CD14-positive monocyte (primary cell): ENCODE measurements around the gene HIVEP3. TPM values are rescaled to one million over a fixed set of nuclear protein-coding genes. Genes with fewer than 3 reads are reported as not detected.

ENCODE experiments used
- DNase-seq, 3 donors: peaks; one replicate each; pipeline ENCODE4 v3.0.0-alpha.2; 2011 to 2022
- H2AFZ ChIP-seq: 2 replicates; pipeline ENCODE4 v1.6.0; 2012; ENCODE audit warnings: mild to moderate bottlenecking, low read depth, low read length, inconsistent platforms; ENCODE audit not compliant: insufficient read depth, poor library complexity, severe bottlenecking
- H3K27ac ChIP-seq, 2 donors: 1 replicate in 1 of 2; 2 replicates in 1 of 2; pipeline ENCODE4 v1.5.1; 2012 to 2013; ENCODE audit warnings: low read length in 2 of 2, control low read depth in 1 of 2, inconsistent platforms in 1 of 2, low read depth in 1 of 2, mild to moderate bottlenecking in 1 of 2
- H3K27me3 ChIP-seq, 2 donors: one replicate each; pipeline versions ENCODE4 v1.6.0 to v1.6.1; 2011 to 2013; ENCODE audit warnings: low read length in 2 of 2; ENCODE audit not compliant: control insufficient read depth in 2 of 2, insufficient read depth in 2 of 2
- H3K36me3 ChIP-seq, 2 donors: replicated peaks in 1 of 2; 1 replicate in 1 of 2; 2 replicates in 1 of 2; pipeline versions ENCODE4 v1.5.1 to v1.6.1; 2012 to 2013; ENCODE audit warnings: low read length in 2 of 2, control low read depth in 1 of 2, inconsistent platforms in 1 of 2, mild to moderate bottlenecking in 1 of 2; ENCODE audit not compliant: insufficient read depth in 2 of 2, control insufficient read depth in 1 of 2
- H3K4me1 ChIP-seq, 2 donors: 1 replicate in 1 of 2; 2 replicates in 1 of 2; pipeline versions ENCODE4 v1.5.1 to v1.6.1; 2012 to 2013; ENCODE audit warnings: low read length in 2 of 2, control low read depth in 1 of 2, inconsistent platforms in 1 of 2, mild to moderate bottlenecking in 1 of 2, moderate library complexity in 1 of 2; ENCODE audit not compliant: insufficient read depth in 2 of 2, control insufficient read depth in 1 of 2
- H3K4me2 ChIP-seq: replicated peaks from 2 replicates; pipeline ENCODE3; 2012; ENCODE audit warnings: low read length, moderate library complexity, mild to moderate bottlenecking; ENCODE audit not compliant: poor library complexity, severe bottlenecking; ENCODE audit errors: extremely low read depth
- H3K4me3 ChIP-seq, 3 experiments: fragments of 200-600 bp in 1 of 3; sonication (generic) in 1 of 3; replicated peaks in 1 of 3; 1 replicate in 2 of 3; 2 replicates in 1 of 3; pipeline ENCODE4 v1.5.1; 2011 to 2013; ENCODE audit warnings: low read length in 3 of 3, mild to moderate bottlenecking in 3 of 3, control low read depth in 2 of 3, low read depth in 2 of 3, inconsistent platforms in 1 of 3, moderate library complexity in 1 of 3
- H3K79me2 ChIP-seq: 2 replicates; pipeline ENCODE4 v1.6.0; 2012; ENCODE audit warnings: mild to moderate bottlenecking, control low read depth, inconsistent platforms, low read length, moderate library complexity; ENCODE audit not compliant: insufficient read depth
- H3K9ac ChIP-seq: 2 replicates; pipeline ENCODE4 v1.6.0; 2017; ENCODE audit warnings: low read length, mild to moderate bottlenecking; ENCODE audit not compliant: insufficient read depth, poor library complexity, severe bottlenecking
- H3K9me3 ChIP-seq, 2 donors: replicated peaks in 1 of 2; 1 replicate in 1 of 2; 2 replicates in 1 of 2; pipeline versions ENCODE4 v1.5.1 to v1.6.1; 2012 to 2013; ENCODE audit warnings: low read length in 2 of 2, control low read depth in 1 of 2; ENCODE audit not compliant: control insufficient read depth in 1 of 2, insufficient read depth in 1 of 2
- H4K20me1 ChIP-seq: 2 replicates; pipeline ENCODE4 v1.6.0; 2012; ENCODE audit warnings: mild to moderate bottlenecking, low read length, control low read depth, moderate library complexity; ENCODE audit not compliant: insufficient read depth
- H3K27ac Mint-ChIP-seq, 7 donors: one replicate each; pipeline ENCODE4 v1.8.0; 2020; ENCODE audit warnings: mild to moderate bottlenecking in 7 of 7, mixed read lengths in 7 of 7, moderate library complexity in 6 of 7, inconsistent platforms in 2 of 7
- H3K27me3 Mint-ChIP-seq, 3 donors: one replicate each; pipeline ENCODE4 v1.8.0; 2021 to 2022; ENCODE audit warnings: low read depth in 3 of 3, mild to moderate bottlenecking in 3 of 3, mixed read lengths in 3 of 3, moderate library complexity in 3 of 3, inconsistent platforms in 1 of 3
- H3K36me3 Mint-ChIP-seq, 2 donors: one replicate each; pipeline ENCODE4 v1.8.0; 2020; ENCODE audit warnings: mixed read lengths in 2 of 2, inconsistent platforms in 1 of 2, mild to moderate bottlenecking in 1 of 2
- H3K4me1 Mint-ChIP-seq: one replicate; pipeline ENCODE4 v1.8.0; 2020; ENCODE audit warnings: mild to moderate bottlenecking, mixed read lengths
- H3K4me3 Mint-ChIP-seq, 2 donors: one replicate each; pipeline ENCODE4 v1.8.0; 2020; ENCODE audit warnings: mild to moderate bottlenecking in 2 of 2, mixed read lengths in 2 of 2, moderate library complexity in 1 of 2
- H3K9me3 Mint-ChIP-seq, 7 donors: one replicate each; pipeline ENCODE4 v1.8.0; 2020 to 2022; ENCODE audit warnings: mixed read lengths in 7 of 7, mild to moderate bottlenecking in 6 of 7, moderate library complexity in 6 of 7, inconsistent platforms in 2 of 7
- CTCF ChIP-seq: fragments of 200-600 bp; IDR thresholded peaks from one replicate; pipeline ENCODE4 v1.8.0; 2022; ENCODE audit warnings: antibody characterized with exemption, mild to moderate bottlenecking
- WGBS: methylation state at CpG from one replicate; pipeline ENCODE4 v1.1.5; 2013; ENCODE audit warnings: missing lambda C conversion rate; ENCODE audit not compliant: insufficient coverage; 5-methylcytosine and 5-hydroxymethylcytosine counted together
- intact Hi-C, 2 donors: fragments of 100-400 bp; cut with micrococcal nuclease; formaldehyde crosslinking; loops; one replicate each; pipeline versions ENCODE4 v1.15.0 to v1.15.1; 2023
- polyA plus RNA-seq, 3 donors: library from polyadenylated mRNA; depleted of rRNA in 1 of 3; unstranded in 2 of 3; stranded (reverse) in 1 of 3; fragments of 300-500 nt in 2 of 3; fragments of >200 nt in 1 of 3; fragmentation: Illumina TruSeq in 2 of 3; gene quantifications; 1 replicate in 2 of 3; 2 replicates in 1 of 3; pipeline ENCODE4 v1.2.3, GENCODE V29; 2012 to 2021

HIVEP3 gene
- polyA plus RNA-seq, 3 donors, result 1.2 to 3.7 (median 1.8) TPM

GRCh38 chr1:41712695-41713094 is 206.0 kb downstream of the HIVEP3 start:
- H3K27me3 Mint-ChIP-seq, result peaks cover 0 to 6% (median 5%) of the 10 kb centered on the region in 3 donors
- Histone ChIP-seq H3K27ac (no peak overlapping the region), H3K79me2 (no peaks in the 10 kb centered on the region), H3K27me3 (no peaks in the 10 kb centered on the region), H3K9ac (no peak overlapping the region), H3K4me1 (peaks cover 70 to 80% of the 10 kb centered on the region in 2 donors), H4K20me1 (no peaks in the 10 kb centered on the region), H2AFZ (no peak overlapping the region), H3K36me3 (no peaks in the 10 kb centered on the region), H3K4me2 (no peak overlapping the region), H3K4me3 (no peak overlapping the region), H3K9me3 (no peaks in the 10 kb centered on the region)
- H3K27ac Mint-ChIP-seq, result peak overlapping the region in 2 of 7 donors; percentile 27 to 71
- 75% methylated on average over 5 of the region's 5 CpGs for WGBS
- intact Hi-C loops, result no loop called here
- H3K9me3 Mint-ChIP-seq, result peaks cover 0 to 4% (median 0%) of the 10 kb centered on the region in 7 donors
- no peak for DNase-seq
- H3K4me1 Mint-ChIP-seq, result peaks cover 81% of the 10 kb centered on the region
- H3K36me3 Mint-ChIP-seq, result peaks cover 0 to 1% of the 10 kb centered on the region in 2 donors
- H3K4me3 Mint-ChIP-seq, result no peak overlapping the region
- no peak for TF ChIP-seq CTCF

GRCh38 chr1:41712081-41712480 is 206.6 kb downstream of the HIVEP3 start:
- TF ChIP-seq CTCF, result no peak
- Mint-ChIP-seq H3K9me3 (peaks cover 0 to 5% (median 0%) of the 10 kb centered on the region in 7 donors), H3K27ac (peak overlapping the region in 2 of 7 donors; percentile 2 to 57), H3K4me1 (peaks cover 82% of the 10 kb centered on the region), H3K27me3 (peaks cover 0 to 6% (median 5%) of the 10 kb centered on the region in 3 donors), H3K4me3 (no peak overlapping the region), H3K36me3 (peaks cover 1 to 3% of the 10 kb centered on the region in 2 donors)
- DNase-seq, result no peak
- Histone ChIP-seq H3K4me1 (peaks cover 69 to 81% of the 10 kb centered on the region in 2 donors), H3K4me3 (no peak overlapping the region), H3K9ac (no peak overlapping the region), H3K9me3 (no peaks in the 10 kb centered on the region), H3K79me2 (no peaks in the 10 kb centered on the region), H3K36me3 (no peaks in the 10 kb centered on the region), H3K4me2 (no peak overlapping the region), H4K20me1 (no peaks in the 10 kb centered on the region), H2AFZ (no peak overlapping the region), H3K27me3 (no peaks in the 10 kb centered on the region), H3K27ac (no peak overlapping the region)
- intact Hi-C loops, result no loop called here
- WGBS, result over 99% methylated on average over 11 of the region's 12 CpGs
